Immature natural killer cell (primary cell): ENCODE results near the gene OR51D1. TPM values are rescaled to one million over a fixed set of nuclear protein-coding genes. Genes with fewer than 3 reads are reported as not detected.
A peak's percentile ranks its signal among the peaks of the same experiment; 100 is the strongest.

ENCODE experiments used
- DNase-seq, 3 donors: peaks; one replicate each; pipeline ENCODE4 v3.0.0; 2022; ENCODE audit warnings: mixed read lengths in 1 of 3
- H3K27ac Mint-ChIP-seq, 6 donors: one replicate each; pipeline ENCODE4 v1.8.0; 2020; ENCODE audit warnings: mixed read lengths in 6 of 6, mild to moderate bottlenecking in 5 of 6, inconsistent platforms in 4 of 6, moderate library complexity in 3 of 6
- H3K27me3 Mint-ChIP-seq, 3 donors: one replicate each; pipeline ENCODE4 v1.8.0; 2020 to 2021; ENCODE audit warnings: low read depth in 3 of 3, mild to moderate bottlenecking in 3 of 3, mixed read lengths in 3 of 3, moderate library complexity in 3 of 3, inconsistent platforms in 1 of 3
- H3K36me3 Mint-ChIP-seq, 3 donors: one replicate each; pipeline ENCODE4 v1.8.0; 2020; ENCODE audit warnings: mixed read lengths in 3 of 3, inconsistent platforms in 2 of 3, mild to moderate bottlenecking in 2 of 3
- H3K4me1 Mint-ChIP-seq, 2 donors: one replicate each; pipeline ENCODE4 v1.8.0; 2020; ENCODE audit warnings: inconsistent platforms in 2 of 2, mild to moderate bottlenecking in 2 of 2, mixed read lengths in 2 of 2, moderate library complexity in 1 of 2
- H3K4me3 Mint-ChIP-seq, 5 donors: one replicate each; pipeline ENCODE4 v1.8.0; 2020; ENCODE audit warnings: mild to moderate bottlenecking in 5 of 5, mixed read lengths in 5 of 5, inconsistent platforms in 3 of 5, moderate library complexity in 3 of 5
- H3K9me3 Mint-ChIP-seq, 6 donors: one replicate each; pipeline ENCODE4 v1.8.0; 2020; ENCODE audit warnings: mild to moderate bottlenecking in 6 of 6, mixed read lengths in 6 of 6, inconsistent platforms in 4 of 6, moderate library complexity in 3 of 6
- polyA plus RNA-seq, 3 donors: library from polyadenylated mRNA; unstranded; fragments of 300-500 nt; fragmentation: Illumina TruSeq; gene quantifications; one replicate each; pipeline ENCODE4 v1.2.3, GENCODE V29; 2021

Gene OR51D1, protein sequence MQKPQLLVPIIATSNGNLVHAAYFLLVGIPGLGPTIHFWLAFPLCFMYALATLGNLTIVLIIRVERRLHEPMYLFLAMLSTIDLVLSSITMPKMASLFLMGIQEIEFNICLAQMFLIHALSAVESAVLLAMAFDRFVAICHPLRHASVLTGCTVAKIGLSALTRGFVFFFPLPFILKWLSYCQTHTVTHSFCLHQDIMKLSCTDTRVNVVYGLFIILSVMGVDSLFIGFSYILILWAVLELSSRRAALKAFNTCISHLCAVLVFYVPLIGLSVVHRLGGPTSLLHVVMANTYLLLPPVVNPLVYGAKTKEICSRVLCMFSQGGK
- polyA plus RNA-seq = not detected

DNA sequence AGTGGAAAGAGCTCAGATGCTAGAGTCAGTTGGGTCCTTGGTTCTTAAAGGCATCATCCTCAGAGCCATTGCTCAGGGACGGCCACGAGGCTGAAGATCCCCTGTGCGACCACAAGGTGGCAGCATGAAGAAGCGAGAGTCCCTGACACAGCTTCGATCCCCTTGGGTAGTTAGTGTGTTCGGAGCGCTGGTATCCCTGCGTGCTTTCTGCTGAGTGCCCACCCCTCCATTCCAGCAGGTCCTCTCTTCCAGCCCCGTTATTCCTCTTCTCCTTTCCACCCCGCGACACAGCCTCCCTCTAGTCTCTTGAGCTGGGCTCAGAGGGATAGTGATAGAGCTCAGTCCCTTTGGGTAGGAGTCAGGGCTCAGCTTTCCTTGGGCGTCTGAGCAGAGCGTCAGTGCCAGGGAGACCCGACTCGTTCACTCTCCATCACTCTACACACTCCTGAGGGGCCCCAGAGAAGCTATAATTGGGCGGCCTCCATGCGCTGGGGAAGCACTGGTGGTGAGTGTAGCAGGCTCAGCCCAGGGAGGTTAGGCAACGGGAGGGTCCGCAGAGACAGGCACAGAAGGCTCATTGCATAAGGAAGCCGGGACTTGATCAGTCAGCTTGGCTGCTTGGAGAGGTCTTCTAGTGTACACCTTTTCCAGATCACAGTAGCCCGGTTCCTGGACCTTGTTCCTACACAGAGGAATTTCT is at the start of gene OR51D1:
Gene OR51D1 (plus strand): TSS at position 516 of the 700 bp plus-strand sequence. CDS start 2,314 bp downstream, outside the sequence.
- no peaks in the 10 kb centered on the region for H3K9me3 Mint-ChIP-seq
- H3K4me1 Mint-ChIP-seq = no peaks in the 10 kb centered on the region
- no peaks in the 10 kb centered on the region for H3K36me3 Mint-ChIP-seq
- peak; percentile 38 to 57 (median 44) for DNase-seq
- H3K27me3 Mint-ChIP-seq = no peaks in the 10 kb centered on the region
- no peak within 1 kb of the TSS for H3K27ac Mint-ChIP-seq
- no peak within 1 kb of the TSS for H3K4me3 Mint-ChIP-seq

DNA sequence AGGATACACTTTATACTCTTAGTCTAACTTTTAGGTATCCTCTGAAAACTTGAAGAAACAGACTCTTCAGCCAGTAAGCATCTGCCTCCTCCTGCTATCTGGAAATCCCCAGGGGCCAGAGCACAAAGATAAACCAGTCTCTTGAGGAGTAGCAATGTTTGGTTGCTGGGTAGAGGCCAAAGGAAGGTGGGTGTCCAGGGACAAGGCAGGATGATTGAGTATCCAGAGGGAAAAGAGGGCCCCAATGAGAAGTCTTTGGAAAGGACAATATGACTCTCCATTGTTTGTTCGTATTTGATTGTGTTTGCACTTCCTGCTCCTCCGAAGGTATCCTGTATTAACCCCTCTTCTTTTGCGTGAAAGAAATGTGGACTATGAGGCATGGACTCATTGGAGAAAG is 48.3 kb upstream of the OR51D1 start:
- no peaks in the 10 kb centered on the region for H3K9me3 Mint-ChIP-seq
- H3K4me1 Mint-ChIP-seq = no peaks in the 10 kb centered on the region
- no peak overlapping the region for H3K27ac Mint-ChIP-seq
- DNase-seq = no peak
- H3K4me3 Mint-ChIP-seq = no peak overlapping the region
- peaks cover 5 to 6% (median 5%) of the 10 kb centered on the region in 3 donors for H3K27me3 Mint-ChIP-seq
- H3K36me3 Mint-ChIP-seq = no peaks in the 10 kb centered on the region

DNA sequence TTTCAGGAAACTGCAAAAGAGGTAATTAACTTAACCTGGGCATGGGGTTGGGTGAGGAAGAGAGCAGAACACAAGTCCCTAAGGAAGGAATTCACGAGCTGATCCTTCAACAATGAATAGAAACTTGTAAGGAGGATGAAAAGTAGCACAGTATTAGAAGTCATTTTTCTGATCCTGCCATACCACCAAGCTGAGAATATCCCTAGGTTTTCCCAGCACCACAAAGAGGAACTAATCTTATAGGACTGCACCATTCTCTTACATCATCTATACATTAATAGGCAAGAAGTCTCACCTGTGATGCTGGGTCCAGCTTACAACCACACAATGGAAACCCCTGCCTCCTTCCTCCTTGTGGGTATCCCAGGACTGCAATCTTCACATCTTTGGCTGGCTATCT is 43.5 kb upstream of the OR51D1 start, which contains the start of gene OR52I1:
Gene OR52I1 (plus strand): TSS at position 301 of the 400 bp plus-strand sequence. CDS start 0 bp downstream, at position 301.
- Mint-ChIP-seq H3K4me1 (no peaks in the 10 kb centered on the region), H3K27me3 (peaks cover 0 to 5% (median 0%) of the 10 kb centered on the region in 3 donors), H3K27ac (no peak within 1 kb of the TSS), H3K9me3 (no peaks in the 10 kb centered on the region), H3K4me3 (no peak within 1 kb of the TSS), H3K36me3 (peaks cover 6 to 21% (median 13%) of the 10 kb centered on the region in 3 donors)
- no peak for DNase-seq

DNA sequence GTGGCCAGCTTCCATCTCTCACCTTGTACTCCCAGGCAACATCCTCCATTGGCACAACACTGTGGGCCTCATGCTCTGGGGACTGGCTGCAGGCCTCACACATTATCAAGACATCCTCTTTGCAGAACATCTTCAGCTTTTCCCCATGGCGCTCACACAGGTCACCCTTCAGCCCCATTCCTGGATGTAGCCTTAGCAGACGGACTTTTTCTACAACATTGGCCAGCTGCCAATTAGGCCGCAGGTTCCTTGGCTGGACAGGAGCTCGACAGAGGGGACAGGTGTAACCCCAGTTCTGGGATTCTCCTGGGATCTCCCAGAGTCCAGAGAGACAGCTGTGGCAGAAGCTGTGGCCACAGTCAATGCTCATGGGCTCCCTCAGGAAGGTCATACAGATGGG is 32.2 kb upstream of the OR51D1 start:
- Mint-ChIP-seq H3K4me3 (no peak overlapping the region), H3K36me3 (peaks cover 16 to 35% (median 19%) of the 10 kb centered on the region in 3 donors), H3K27ac (no peak overlapping the region), H3K4me1 (peaks cover 39 to 55% of the 10 kb centered on the region in 2 donors), H3K9me3 (peaks cover 0 to 2% (median 0%) of the 10 kb centered on the region in 6 donors), H3K27me3 (peaks cover 2 to 4% (median 2%) of the 10 kb centered on the region in 3 donors)
- no peak for DNase-seq

DNA sequence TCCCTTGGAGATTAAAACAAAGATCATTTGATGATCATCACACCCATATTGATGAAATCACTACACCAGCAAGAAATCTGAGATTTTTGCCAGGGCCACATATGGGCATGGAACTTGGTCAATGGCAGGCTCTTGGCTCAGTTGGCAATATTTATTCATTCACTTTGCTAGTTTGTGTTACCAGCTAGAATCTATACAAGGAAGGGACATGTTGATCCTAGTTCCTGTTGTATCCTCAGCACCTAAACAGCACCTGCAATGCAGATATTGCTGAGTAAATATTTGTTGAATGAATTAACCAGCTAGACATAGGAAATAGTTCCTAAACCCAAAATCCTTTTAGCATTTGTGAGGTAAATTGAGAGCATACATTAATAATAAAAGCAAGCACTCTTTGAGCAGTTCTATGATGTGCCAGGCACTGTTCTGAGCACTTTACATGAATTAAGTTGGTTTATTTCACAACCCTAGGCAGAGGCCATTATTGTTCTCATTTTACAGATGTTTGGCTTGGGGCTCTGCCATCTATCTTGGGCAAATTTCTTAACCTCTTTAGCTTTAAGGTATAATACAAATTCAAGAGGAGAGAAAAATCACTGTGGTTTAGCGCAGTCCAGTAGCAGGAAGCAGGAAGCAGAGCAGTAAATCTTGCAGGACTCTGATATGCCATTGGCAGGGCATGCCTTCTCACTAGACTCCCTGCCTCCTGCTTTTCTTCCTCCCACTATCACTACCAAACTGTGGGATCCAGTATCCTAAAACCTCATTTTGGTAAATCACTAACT is 30.9 kb upstream of the OR51D1 start:
- Mint-ChIP-seq H3K4me1 (peaks cover 45 to 63% of the 10 kb centered on the region in 2 donors), H3K4me3 (peak overlapping the region; percentile 90 to 95 (median 94)), H3K9me3 (peaks cover 0 to 2% (median 0%) of the 10 kb centered on the region in 6 donors), H3K27ac (peak overlapping the region in 5 of 6 donors; percentile 81 to 96 (median 96)), H3K27me3 (peaks cover 2 to 4% (median 2%) of the 10 kb centered on the region in 3 donors), H3K36me3 (peaks cover 6 to 22% (median 9%) of the 10 kb centered on the region in 3 donors)
- DNase-seq = no peak

DNA sequence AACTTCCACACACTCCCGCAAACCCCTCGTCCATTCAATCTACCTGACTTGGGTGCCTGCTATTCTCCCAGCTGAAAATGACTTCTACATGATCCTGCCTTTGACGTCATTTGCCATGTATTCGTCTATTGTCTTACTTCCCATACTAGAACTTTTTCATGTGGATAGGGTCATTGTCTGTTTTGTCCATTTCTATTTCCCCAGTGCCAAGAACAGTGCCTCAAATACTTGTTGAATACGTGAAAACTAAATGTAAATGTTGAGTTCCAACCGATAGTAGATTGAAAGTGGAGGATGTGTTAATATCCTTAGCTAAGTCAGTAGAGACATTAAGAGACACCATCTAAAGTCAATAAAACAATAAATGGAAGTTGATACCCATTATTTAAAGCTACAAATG is 30.2 kb upstream of the OR51D1 start:
- DNase-seq = no peak
- peaks cover 1 to 16% (median 4%) of the 10 kb centered on the region in 3 donors for H3K36me3 Mint-ChIP-seq
- peak overlapping the region; percentile 81 to 96 (median 93) for H3K27ac Mint-ChIP-seq
- H3K4me1 Mint-ChIP-seq = peaks cover 45 to 63% of the 10 kb centered on the region in 2 donors
- peak overlapping the region; percentile 90 to 95 (median 94) for H3K4me3 Mint-ChIP-seq
- H3K27me3 Mint-ChIP-seq = peaks cover 2 to 4% (median 2%) of the 10 kb centered on the region in 3 donors
- H3K9me3 Mint-ChIP-seq = peaks cover 0 to under 1% (median 0%) of the 10 kb centered on the region in 6 donors

DNA sequence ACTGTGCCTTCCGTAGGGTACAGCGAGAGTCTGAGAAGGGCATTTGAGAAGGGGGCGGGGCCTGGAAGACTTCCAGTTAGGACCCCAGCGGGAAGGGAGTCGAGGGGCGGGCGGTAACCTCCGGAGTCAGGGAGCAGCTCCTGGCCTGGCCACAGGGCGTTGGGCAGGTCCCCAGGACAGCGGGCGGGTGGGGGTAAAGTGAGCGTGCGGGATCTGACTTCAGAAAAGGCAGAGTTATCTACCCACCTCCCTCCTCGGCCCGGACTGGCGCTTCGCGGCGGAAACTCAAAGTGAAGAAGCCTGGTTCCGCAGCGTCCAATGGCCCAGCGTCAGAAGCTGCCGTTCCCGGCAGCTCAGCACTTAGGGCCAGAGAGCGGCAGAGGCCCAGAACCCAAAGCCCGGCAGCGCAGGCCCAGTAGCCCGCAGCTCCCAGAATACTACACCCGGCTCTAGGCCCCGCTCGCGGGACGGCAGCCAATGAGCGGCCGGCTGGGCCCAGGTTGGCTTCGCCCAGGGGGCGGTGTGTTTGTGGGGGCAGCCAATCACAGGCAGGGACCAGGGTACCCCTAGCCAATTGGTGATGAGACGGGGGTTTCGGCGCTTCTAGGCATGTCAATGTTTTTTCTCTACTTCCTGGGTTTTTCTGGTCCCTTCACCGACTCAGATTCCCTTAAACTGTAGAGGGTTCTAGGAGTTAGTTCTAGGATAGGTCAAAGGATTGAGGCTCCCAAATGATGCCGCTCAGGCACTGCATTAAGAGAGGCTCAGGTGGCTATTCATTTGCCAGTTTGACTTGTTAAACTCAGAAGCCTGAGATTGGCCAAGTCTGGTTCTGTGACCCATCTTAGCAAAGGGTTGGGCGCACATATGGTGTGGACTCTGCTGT is 29.3 kb upstream of the OR51D1 start, which contains the start of gene TRIM68:
Gene TRIM68 (minus strand): TSS at position 451 of the 886 bp plus-strand sequence. CDS start 2,727 bp downstream, outside the sequence.
- Mint-ChIP-seq H3K27me3 (peaks cover 2 to 4% (median 2%) of the 10 kb centered on the region in 3 donors), H3K27ac (peak within 1 kb of the TSS; percentile 81 to 96 (median 93)), H3K36me3 (peaks cover 0 to 10% (median 0%) of the 10 kb centered on the region in 3 donors), H3K4me3 (peak within 1 kb of the TSS; percentile 90 to 95 (median 94)), H3K9me3 (no peaks in the 10 kb centered on the region), H3K4me1 (peaks cover 45 to 63% of the 10 kb centered on the region in 2 donors)
- peak; percentile 94 to 95 (median 95) for DNase-seq

DNA sequence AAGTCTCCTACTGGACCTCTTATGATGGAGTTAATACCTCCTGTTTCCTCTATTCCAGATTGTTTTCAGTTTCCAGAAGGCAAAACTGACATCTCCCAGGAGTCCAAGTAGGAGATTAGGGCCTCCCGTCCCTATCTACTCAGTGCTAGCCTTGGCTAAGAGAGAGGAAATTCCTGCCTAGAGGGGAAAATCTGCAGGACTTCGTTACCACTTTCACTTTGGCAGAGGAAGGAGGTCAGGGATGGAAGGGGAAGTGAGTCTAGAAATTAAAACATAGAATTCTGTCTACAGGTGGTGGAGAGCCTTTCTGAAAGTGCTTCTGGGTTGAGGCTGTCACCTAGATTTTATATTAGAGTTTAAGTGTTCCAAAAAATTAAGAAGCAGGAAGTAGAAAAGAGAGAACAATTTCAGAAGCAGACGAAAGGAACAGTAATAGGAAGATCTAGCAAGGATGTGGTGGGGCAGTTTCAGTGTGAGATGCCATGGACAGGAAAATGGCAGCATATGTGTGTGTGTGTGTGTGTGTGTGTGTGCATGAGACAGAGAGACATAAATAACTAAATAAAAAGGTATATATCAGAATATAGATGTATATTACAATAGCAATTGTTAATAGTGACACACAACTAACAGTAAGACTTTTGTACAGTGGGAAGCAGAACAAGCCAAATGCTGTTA is 26.9 kb upstream of the OR51D1 start:
- Mint-ChIP-seq H3K9me3 (no peaks in the 10 kb centered on the region), H3K4me1 (peaks cover 45 to 53% of the 10 kb centered on the region in 2 donors), H3K36me3 (no peaks in the 10 kb centered on the region), H3K27me3 (peaks cover 2 to 9% (median 2%) of the 10 kb centered on the region in 3 donors), H3K27ac (peak overlapping the region; percentile 42 to 88 (median 84)), H3K4me3 (peak overlapping the region; percentile 20 to 57 (median 37))
- DNase-seq = peak; percentile 17 to 36 (median 26)

DNA sequence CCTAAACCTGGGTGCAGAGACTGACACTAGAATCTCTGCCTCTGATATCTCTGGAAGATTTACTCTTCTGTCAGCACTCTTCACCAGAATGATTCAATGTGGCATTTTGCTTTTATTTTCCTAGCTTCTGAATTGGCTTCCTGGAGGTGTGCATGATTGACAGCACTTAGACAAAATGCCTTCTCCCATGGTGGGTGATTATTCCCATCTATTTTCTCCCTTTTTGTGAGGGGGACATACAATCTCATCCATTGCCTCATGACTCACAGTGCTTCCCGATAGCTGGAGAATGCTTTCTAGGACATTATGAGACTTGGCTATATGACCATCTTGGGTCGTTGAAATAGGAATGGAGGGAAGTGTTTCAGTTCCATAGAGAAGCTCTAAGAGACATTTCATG is 25.3 kb upstream of the OR51D1 start:
- no peaks in the 10 kb centered on the region for H3K36me3 Mint-ChIP-seq
- H3K4me3 Mint-ChIP-seq = no peak overlapping the region
- peaks cover 2 to 11% (median 2%) of the 10 kb centered on the region in 3 donors for H3K27me3 Mint-ChIP-seq
- no peak for DNase-seq
- peaks cover 35 to 37% of the 10 kb centered on the region in 2 donors for H3K4me1 Mint-ChIP-seq
- no peak overlapping the region for H3K27ac Mint-ChIP-seq
- no peaks in the 10 kb centered on the region for H3K9me3 Mint-ChIP-seq

DNA sequence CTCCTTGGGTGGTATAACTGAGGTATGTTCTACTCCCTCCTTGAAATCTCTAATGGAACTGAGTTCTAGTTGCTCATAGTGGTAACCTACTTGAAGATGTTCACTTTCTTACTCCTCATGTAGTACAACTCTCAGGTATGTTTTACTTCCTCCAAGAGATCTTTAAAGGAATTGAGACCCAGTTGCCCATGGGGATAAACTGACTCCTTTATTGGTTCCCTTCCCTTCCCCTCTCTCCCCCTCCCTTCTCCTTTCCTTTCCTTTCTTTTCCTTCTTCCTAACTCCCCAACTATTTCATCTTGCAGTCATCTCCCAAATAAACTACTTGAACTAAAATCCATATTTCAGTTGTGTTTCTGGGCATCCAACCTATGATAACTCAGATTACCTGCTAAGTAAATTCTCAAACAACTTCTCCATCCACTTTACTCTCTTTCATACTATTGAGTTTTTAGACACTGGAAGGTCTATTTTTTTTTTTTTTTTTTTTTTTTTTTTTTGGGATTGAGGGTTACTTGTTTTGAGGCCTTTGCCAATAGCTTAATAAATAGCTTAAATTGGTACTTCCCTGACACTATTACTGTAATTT is 21.3 kb upstream of the OR51D1 start:
- Mint-ChIP-seq H3K36me3 (no peaks in the 10 kb centered on the region), H3K4me1 (no peaks in the 10 kb centered on the region), H3K27ac (no peak overlapping the region), H3K9me3 (no peaks in the 10 kb centered on the region), H3K27me3 (peaks cover 0 to 7% (median 2%) of the 10 kb centered on the region in 3 donors), H3K4me3 (no peak overlapping the region)
- DNase-seq = no peak

DNA sequence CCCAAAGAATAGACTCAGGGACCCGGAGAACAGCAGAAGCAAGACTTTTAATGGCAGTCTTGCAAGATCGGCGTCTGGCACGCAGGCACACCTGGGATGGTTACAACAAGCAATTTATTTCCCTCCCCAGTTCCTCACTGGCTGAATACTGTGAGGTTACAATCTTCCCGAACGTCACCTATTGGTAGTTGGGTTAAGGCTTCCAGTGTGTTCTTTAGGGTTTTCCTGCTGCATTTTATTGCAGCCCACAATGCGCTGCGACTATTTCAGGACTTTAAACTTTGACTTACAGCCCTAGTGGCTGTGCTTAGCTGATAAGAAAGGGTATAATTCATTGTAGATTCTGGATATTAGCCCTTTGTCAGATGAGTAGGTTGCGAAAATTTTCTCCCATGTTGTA is 17.8 kb upstream of the OR51D1 start:
- no peak for DNase-seq
- Mint-ChIP-seq H3K4me1 (no peaks in the 10 kb centered on the region), H3K27ac (no peak overlapping the region), H3K4me3 (no peak overlapping the region), H3K27me3 (peaks cover 0 to 4% (median 2%) of the 10 kb centered on the region in 3 donors), H3K36me3 (peaks cover 0 to 6% (median 0%) of the 10 kb centered on the region in 3 donors), H3K9me3 (peaks cover 0 to 7% (median 0%) of the 10 kb centered on the region in 6 donors)
